ENCODE results near the gene SH3RF1. TPM values are rescaled to one million over a fixed set of nuclear protein-coding genes. Genes with fewer than 3 reads are reported as not detected.

SH3RF1 gene
- total and polyA plus RNA-seq, 10 of the 15 experiments (the other 5 are each of a cell fraction or from before 2014, with no cell fraction given): 4.5 to 22.5 (median 10.4) TPM

GRCh38 chr4:169238445-169238844, 32.3 kb downstream of the SH3RF1 start (continued):
- TF ChIP-seq E2F8 (IDR thresholded peaks at IDR 0.05; ENCODE audit: low read depth, partially characterized antibody) (no peak), CBFB (IDR thresholded peaks at IDR 0.05; ENCODE audit: low read depth) (no peak), JUNB (IDR thresholded peaks at IDR 0.05) (no peak), EGR1 (IDR thresholded peaks at IDR 0.05; ENCODE audit: borderline replicate concordance in 1 of 2, low read depth in 2 of 2, low read length in 2 of 2) (no peak)

- ChIA-PET POLR2A (interaction anchor here (2.3 kb wide), 1 partner anchor 10 kb away, joined by 5 read pairs; no protein-coding TSS in a partner anchor), CTCF (interaction anchor here (1.1 to 3.6 kb wide), 5 partner anchors 10 to 121 kb away, joined by 3 to 14 read pairs (median 6); no protein-coding TSS in a partner anchor), SMC1A (ENCODE audit: uncharacterized antibody, unreplicated experiment) (interaction anchor here (0.6 to 4.4 kb wide), 7 partner anchors 12 to 227 kb away, joined by 3 to 29 read pairs (median 4); partner anchors contain the start of gene CBR4), RAD21 (ENCODE audit: unreplicated experiment) (interaction anchor here (0.9 to 1.0 kb wide), 2 partner anchors 10 to 26 kb away, joined by 3 read pairs; no protein-coding TSS in a partner anchor)
- no peak for ATAC-seq
- no peak for TF ChIP-seq RUNX3 (IDR thresholded peaks at IDR 0.05; ENCODE audit: low read length)
- no peak for TF ChIP-seq ZNF384 (IDR thresholded peaks at IDR 0.05; ENCODE audit: borderline replicate concordance, low read depth, low read length)
- no peak for TF ChIP-seq WRNIP1 (IDR thresholded peaks at IDR 0.05; ENCODE audit: borderline replicate concordance, low read depth, low read length)
- TF ChIP-seq SIN3A (IDR thresholded peaks at IDR 0.05; ENCODE audit: low read depth, low read length): no peak
- no peaks in the 10 kb centered on the region; a peak in 1 of 4 replicates for H3K36me3 ChIP-seq (ENCODE audit: control insufficient read depth in 2 of 2, insufficient read depth in 2 of 2, low read length in 1 of 2)
- no peaks in the 10 kb centered on the region for H4K20me1 ChIP-seq (ENCODE audit: control insufficient read depth, insufficient read depth)
- H3K27ac ChIP-seq (ENCODE audit: control insufficient read depth, insufficient read depth): no peak overlapping the region
- no peaks in the 10 kb centered on the region for H3K9me3 ChIP-seq (replicated peaks; ENCODE audit: control insufficient read depth, insufficient read depth, low read length)
- no peak for FAIRE-seq
- H3K79me2 ChIP-seq (ENCODE audit: control insufficient read depth, insufficient read depth, low read length): peaks cover 15% of the 10 kb centered on the region
- no peak overlapping the region for H3K4me2 ChIP-seq (ENCODE audit: control insufficient read depth, insufficient read depth)
- no peaks in the 10 kb centered on the region for H3K4me1 ChIP-seq (ENCODE audit: control insufficient read depth, insufficient read depth, low read length)
- BruUV-seq (replicated peaks): no TSS peak
- no peaks in the 10 kb centered on the region for H3K27me3 ChIP-seq (replicated peaks in 1 of 2; ENCODE audit: control insufficient read depth in 2 of 2, insufficient read depth in 2 of 2, low read length in 1 of 2)
- DNase-seq (ENCODE audit: low read depth, low spot score): no peak
- no peak overlapping the region for H3K9ac ChIP-seq (ENCODE audit: control insufficient read depth, insufficient read depth, low read length)
- WGBS (ENCODE audit: insufficient coverage, insufficient replicate concordance, low lambda C conversion rate, missing lambda C conversion rate): 82% methylated on average over 6 of the region's 6 CpGs
- no peak overlapping the region for H2AFZ ChIP-seq (ENCODE audit: control insufficient read depth, low read depth, low read length)
- H3K4me3 ChIP-seq: no peak overlapping the region
- in situ Hi-C loops (cut with MboI) (no loop called here), intact Hi-C loops (cut with micrococcal nuclease; ENCODE audit: unreplicated experiment) (no loop called here)
Observed at GRCh38 chr4:169236873-169237626, 33.7 kb downstream of the SH3RF1 start.

All from GM12878 (cell line).